Measurements from ENCODE around the gene WWC2.
"Not testable (repeated sequence)": the region's sequence is repeated elsewhere in the genome, so short reads cannot be mapped to it uniquely, and the experiment has no call there.

Gene WWC2

DNA sequence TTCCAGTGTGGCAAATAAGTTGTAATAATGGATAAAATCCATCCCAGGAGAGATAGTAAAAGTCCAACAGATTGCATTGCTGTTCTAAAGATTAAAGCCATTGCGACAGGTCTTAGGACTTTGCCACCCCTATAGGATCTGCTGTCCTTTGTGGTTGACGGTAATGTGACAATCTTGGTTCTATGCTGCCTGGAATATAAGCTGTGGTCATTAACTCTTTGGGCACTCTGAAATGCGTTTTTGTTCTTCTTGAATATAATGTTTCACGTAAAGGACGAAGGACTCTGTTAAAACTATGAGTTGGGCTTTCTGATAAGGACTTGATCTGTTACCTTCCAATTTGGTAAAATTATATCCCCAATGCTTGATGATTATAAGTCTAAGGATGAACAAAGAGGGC lies 223.3 kb downstream of the WWC2 start, which contains the start of gene CLDN24:
Gene CLDN24, minus strand, starts transcription at position 101 of the 400 bp plus-strand sequence. Its CDS starts 0 bp downstream, at position 101.
- H3K9me3 ChIP-seq (ENCODE audit: severe bottlenecking), result peaks cover 7% of the 10 kb centered on the region
- H3K36me3 ChIP-seq, result no peaks in the 10 kb centered on the region
- H3K4me3 ChIP-seq (ENCODE audit: low read depth, low read length), result no peak within 1 kb of the TSS
- no peaks in the 10 kb centered on the region for H3K27me3 ChIP-seq (ENCODE audit: insufficient read depth, low read depth, severe bottlenecking)
- no peak within 1 kb of the TSS for H3K27ac ChIP-seq
- DNase-seq, result no peak
- no peak for TF ChIP-seq CTCF (IDR thresholded peaks at IDR 0.05; ENCODE audit: low read depth, low read length)

- H3K9me3 ChIP-seq (ENCODE audit: severe bottlenecking), result peaks cover 7% of the 10 kb centered on the region
- DNase-seq, result no peak
- no peak overlapping the region for H3K27ac ChIP-seq
- no peaks in the 10 kb centered on the region for H3K27me3 ChIP-seq (ENCODE audit: insufficient read depth, low read depth, severe bottlenecking)
- no peak overlapping the region for H3K4me3 ChIP-seq (ENCODE audit: low read depth, low read length)
- H3K36me3 ChIP-seq, result no peaks in the 10 kb centered on the region
- TF ChIP-seq CTCF (IDR thresholded peaks at IDR 0.05; ENCODE audit: low read depth, low read length), result no peak
Observed at GRCh38 chr4:183323295-183323694, 224.2 kb downstream of the WWC2 start.

- H3K27me3 ChIP-seq (ENCODE audit: insufficient read depth, low read depth, severe bottlenecking); DNase-seq; H3K36me3 ChIP-seq; H3K27ac ChIP-seq; H3K4me3 ChIP-seq (ENCODE audit: low read depth, low read length); H3K9me3 ChIP-seq (ENCODE audit: severe bottlenecking): not testable (repeated sequence)
Observed at GRCh38 chr4:183324056-183324455, 225.0 kb downstream of the WWC2 start.

- Histone ChIP-seq H3K9me3 (ENCODE audit: severe bottlenecking) (peaks cover 7% of the 10 kb centered on the region), H3K27me3 (ENCODE audit: insufficient read depth, low read depth, severe bottlenecking) (no peaks in the 10 kb centered on the region), H3K36me3 (no peaks in the 10 kb centered on the region), H3K27ac (no peak overlapping the region), H3K4me3 (ENCODE audit: low read depth, low read length) (no peak overlapping the region)
- TF ChIP-seq CTCF (IDR thresholded peaks at IDR 0.05; ENCODE audit: low read depth, low read length), result no peak
- DNase-seq, result no peak
Observed at GRCh38 chr4:183324619-183325018, 225.6 kb downstream of the WWC2 start.

- H3K4me3 ChIP-seq (ENCODE audit: low read depth, low read length); H3K27ac ChIP-seq; H3K36me3 ChIP-seq: not testable (repeated sequence)
Observed at GRCh38 chr4:183326387-183326786, 227.3 kb downstream of the WWC2 start.

GRCh38 chr4:183326853-183327252 lies 227.8 kb downstream of the WWC2 start:
- no peaks in the 10 kb centered on the region for H3K36me3 ChIP-seq
- H3K4me3 ChIP-seq (ENCODE audit: low read depth, low read length), result no peak overlapping the region
- no peaks in the 10 kb centered on the region for H3K27me3 ChIP-seq (ENCODE audit: insufficient read depth, low read depth, severe bottlenecking)
- DNase-seq, result no peak
- TF ChIP-seq CTCF (IDR thresholded peaks at IDR 0.05; ENCODE audit: low read depth, low read length), result no peak
- no peak overlapping the region for H3K27ac ChIP-seq
- peaks cover 7% of the 10 kb centered on the region for H3K9me3 ChIP-seq (ENCODE audit: severe bottlenecking)

More at GRCh38 chr4:183326387-183326786, 227.3 kb downstream of the WWC2 start:
- not testable (repeated sequence) for DNase-seq; H3K9me3 ChIP-seq (ENCODE audit: severe bottlenecking); H3K27me3 ChIP-seq (ENCODE audit: insufficient read depth, low read depth, severe bottlenecking)

DNA sequence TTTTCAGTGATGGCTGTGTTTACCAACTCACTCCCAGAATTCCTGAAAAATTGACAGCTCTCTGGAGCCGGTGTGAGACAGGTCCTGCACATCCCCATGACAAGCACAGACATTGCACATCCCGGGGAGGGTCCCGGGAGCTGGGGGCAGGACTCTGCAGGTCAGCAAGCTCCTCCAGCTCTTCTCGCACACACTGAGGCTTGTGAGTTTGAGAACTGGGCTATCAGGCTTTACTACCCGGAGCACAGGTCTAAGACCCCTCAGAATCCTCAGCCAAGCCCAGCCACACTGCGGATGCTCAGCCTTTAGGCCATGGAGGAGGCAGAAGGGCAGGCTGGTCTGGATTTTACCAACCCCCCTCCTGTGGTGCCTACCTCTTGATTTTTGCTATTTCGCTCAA lies 228.8 kb downstream of the WWC2 start:
- no peaks in the 10 kb centered on the region for H3K27me3 ChIP-seq (ENCODE audit: insufficient read depth, low read depth, severe bottlenecking)

More for the DNA sequence above, 228.8 kb downstream of the WWC2 start:
- Histone ChIP-seq H3K9me3 (ENCODE audit: severe bottlenecking) (peaks cover 7% of the 10 kb centered on the region), H3K27ac (no peak overlapping the region), H3K36me3 (no peaks in the 10 kb centered on the region), H3K4me3 (ENCODE audit: low read depth, low read length) (no peak overlapping the region)
- no peak for TF ChIP-seq CTCF (IDR thresholded peaks at IDR 0.05; ENCODE audit: low read depth, low read length)
- DNase-seq, result no peak
